Stimulated activated CD4-positive, alpha-beta T cell treated with anti-CD3 and anti-CD28 coated beads, TNF-alpha, amount 100 ng/mL, for 24 hours (primary cell): ENCODE results near the gene KCTD3.

Source experiments
- DNase-seq, 3 experiments: peaks; one replicate each; pipeline ENCODE4 v3.0.0-alpha.2; 2020; ENCODE audit warnings: low read depth in 3 of 3

KCTD3 gene

GRCh38 chr1:215651867-215652266, 84.8 kb downstream of the KCTD3 start:
- no peak for DNase-seq

- no peak for DNase-seq
Observed at GRCh38 chr1:215652371-215652770, 85.3 kb downstream of the KCTD3 start.

- no peak for DNase-seq
Observed at GRCh38 chr1:215657047-215657446, 89.9 kb downstream of the KCTD3 start.

- DNase-seq = no peak
Observed at GRCh38 chr1:215660259-215660658, 93.2 kb downstream of the KCTD3 start.

- DNase-seq = no peak
Observed at GRCh38 chr1:215661033-215661432, 93.9 kb downstream of the KCTD3 start.

- peak in 1 of 3 experiments; percentile 1 for DNase-seq
Observed at GRCh38 chr1:215665215-215665614, 98.1 kb downstream of the KCTD3 start.

- no peak for DNase-seq
Observed at GRCh38 chr1:215667761-215668160, 100.7 kb downstream of the KCTD3 start.

- no peak for DNase-seq
Observed at GRCh38 chr1:215669806-215670491, 102.8 kb downstream of the KCTD3 start.
